HG03521 (cell line): ENCODE data around the gene TST.

Source experiments
- ATAC-seq: cut with Tn5 transposase; IDR thresholded peaks from one replicate; pipeline ENCODE4 v1.9.1; 2021; ENCODE audit warnings: mild to moderate bottlenecking, moderate library complexity; ENCODE audit not compliant: unreplicated experiment

Gene TST

GRCh38 chr22:37019309-37020191, at the start of gene TST, which contains the start of gene MPST:
TST (minus strand) TSS chr22:37019447; CDS start chr22:37018732, 715 bp downstream.
MPST (plus strand) TSS chr22:37019742; CDS start chr22:37019837, 95 bp downstream.
- ATAC-seq = peak; percentile 67

GRCh38 chr22:37068859-37069258, 49.6 kb upstream of the TST start:
- ATAC-seq = no peak

GRCh38 chr22:37067428-37067827, 48.2 kb upstream of the TST start:
- no peak for ATAC-seq

- ATAC-seq = no peak
These were observed 46.7 kb upstream of the TST start for GRCh38 chr22:37065961-37066360.

GRCh38 chr22:37065180-37065579, 45.9 kb upstream of the TST start:
- no peak for ATAC-seq

GRCh38 chr22:37064553-37064952, 45.3 kb upstream of the TST start:
- no peak for ATAC-seq

- ATAC-seq = no peak
These were observed 44.5 kb upstream of the TST start for GRCh38 chr22:37063431-37064420.

GRCh38 chr22:37062702-37063381, 43.6 kb upstream of the TST start:
- no peak for ATAC-seq

GRCh38 chr22:37062376-37062675, 43.1 kb upstream of the TST start:
- no peak for ATAC-seq

GRCh38 chr22:37061611-37062375, 42.5 kb upstream of the TST start:
- ATAC-seq = no peak

GRCh38 chr22:37060801-37061610, 41.8 kb upstream of the TST start:
- ATAC-seq = no peak

GRCh38 chr22:37059876-37060449, 40.7 kb upstream of the TST start:
- ATAC-seq = no peak

GRCh38 chr22:37058917-37059701, 39.9 kb upstream of the TST start:
- no peak for ATAC-seq

- no peak for ATAC-seq
These were observed 38.7 kb upstream of the TST start for GRCh38 chr22:37057796-37058510.

GRCh38 chr22:37057226-37057625, 38.0 kb upstream of the TST start:
- ATAC-seq = no peak

GRCh38 chr22:37056246-37056645, 37.0 kb upstream of the TST start:
- no peak for ATAC-seq

- ATAC-seq = no peak
These were observed 35.5 kb upstream of the TST start for GRCh38 chr22:37054600-37055365.
